Endothelial cell of umbilical vein (primary cell): ENCODE measurements around the gene CIAO1. TPM values are rescaled to one million over a fixed set of nuclear protein-coding genes. Genes with fewer than 3 reads are reported as not detected.

Source experiments
- BruUV-seq: library from RNA; stranded (reverse); fragments of 400-500 nt; replicated peaks from 2 replicates; lab custom pipeline; 2021; lab: Mats Ljungman, UMichigan
- CTCF ChIA-PET: fragments of 300-600, 350-600 bp; sonication (Branson Sonifier 250); formaldehyde crosslinking; loops from one replicate; lab custom pipeline; 2021; ENCODE audit warnings: antibody characterized with exemption, inconsistent platforms; lab: Charles Lee
- POLR2A ChIA-PET: fragments of 300-600, 350-600 bp; sonication (Branson Sonifier 250); formaldehyde crosslinking; loops from one replicate; lab custom pipeline; 2021; ENCODE audit warnings: antibody characterized with exemption, inconsistent platforms; lab: Charles Lee
- DNase-seq: peaks from one replicate; pipeline ENCODE4 v3.0.0-alpha.2; 2011; ENCODE audit warnings: low read depth, low spot score
- FAIRE-seq: peaks from 2 replicates; lab custom pipeline; 2011; peaks lifted over from hg19 to GRCh38; lab: Jason Lieb, UNC
- H2AFZ ChIP-seq: 2 replicates; pipeline ENCODE4 v1.6.0; 2012; ENCODE audit warnings: low read depth, low read length, control low read depth, inconsistent platforms
- H3K27ac ChIP-seq: 2 replicates; pipeline ENCODE4 v1.5.1; 2011; ENCODE audit warnings: low read depth, mild to moderate bottlenecking, control low read depth, low read length, moderate library complexity; ENCODE audit not compliant: insufficient read depth
- H3K27me3 ChIP-seq, 2 experiments: 2 replicates each; pipeline versions ENCODE4 v1.6.0 to v1.6.1; 2011; ENCODE audit warnings: low read length in 2 of 2, mixed read lengths in 1 of 2; ENCODE audit not compliant: control insufficient read depth in 2 of 2, insufficient read depth in 2 of 2
- H3K36me3 ChIP-seq, 2 experiments: 2 replicates in 1 of 2; 3 replicates in 1 of 2; pipeline ENCODE4 v1.5.1; 2011; ENCODE audit warnings: low read length in 2 of 2, mild to moderate bottlenecking in 1 of 2, moderate library complexity in 1 of 2; ENCODE audit not compliant: control insufficient read depth in 2 of 2, insufficient read depth in 2 of 2; ENCODE audit errors: extremely low read depth in 1 of 2
- H3K4me1 ChIP-seq: 3 replicates; pipeline ENCODE4 v1.5.1; 2011; ENCODE audit warnings: mild to moderate bottlenecking, low read length; ENCODE audit not compliant: control insufficient read depth, insufficient read depth; ENCODE audit errors: extremely low read depth
- H3K4me2 ChIP-seq: 2 replicates; pipeline ENCODE4 v1.6.1; 2011; ENCODE audit warnings: low read length, control low read depth, mixed read lengths; ENCODE audit not compliant: insufficient read depth
- H3K4me3 ChIP-seq, 3 experiments: fragments of 200-600 bp in 1 of 3; sonication (generic), shearing (Covaris generic) in 1 of 3; replicated peaks in 1 of 3; 2 replicates each; pipeline ENCODE4 v1.5.1; 2011 to 2016; ENCODE audit warnings: control low read depth in 3 of 3, low read length in 3 of 3, mild to moderate bottlenecking in 2 of 3, inconsistent platforms in 1 of 3, low read depth in 1 of 3, moderate library complexity in 1 of 3; ENCODE audit not compliant: insufficient read depth in 1 of 3
- H3K79me2 ChIP-seq: 2 replicates; pipeline ENCODE4 v1.6.0; 2012; ENCODE audit warnings: low read length, inconsistent platforms; ENCODE audit not compliant: control insufficient read depth, insufficient read depth
- H3K9ac ChIP-seq: replicated peaks from 2 replicates; pipeline ENCODE3; 2011; ENCODE audit warnings: low read length, control low read depth; ENCODE audit not compliant: insufficient read depth; ENCODE audit errors: extremely low read depth
- H3K9me1 ChIP-seq: replicated peaks from 3 replicates; pipeline ENCODE4 v1.6.0; 2011; ENCODE audit warnings: mild to moderate bottlenecking, low read length; ENCODE audit not compliant: control insufficient read depth, insufficient read depth; ENCODE audit errors: extremely low read depth
- H3K9me3 ChIP-seq: replicated peaks from 2 replicates; pipeline ENCODE4 v1.5.1; 2012; ENCODE audit warnings: low read length, inconsistent platforms; ENCODE audit not compliant: control insufficient read depth, insufficient read depth
- H4K20me1 ChIP-seq: replicated peaks from 2 replicates; pipeline ENCODE3; 2011; ENCODE audit warnings: mild to moderate bottlenecking, low read length; ENCODE audit not compliant: control insufficient read depth, insufficient read depth; ENCODE audit errors: extremely low read depth
- CTCF ChIP-seq, 2 donors: IDR thresholded peaks; 1 replicate in 1 of 2; 2 replicates in 1 of 2; pipeline ENCODE4 v1.5.1; 2011; ENCODE audit warnings: low read length in 2 of 2, mild to moderate bottlenecking in 2 of 2, moderate library complexity in 2 of 2, control low read depth in 1 of 2, inconsistent platforms in 1 of 2, low read depth in 1 of 2; ENCODE audit not compliant: insufficient read depth in 1 of 2; ENCODE audit errors: extremely low read depth in 1 of 2
- EZH2 ChIP-seq: IDR thresholded peaks from 2 replicates; pipeline ENCODE4 v1.6.1; 2012; ENCODE audit warnings: borderline replicate concordance, low read depth, mild to moderate bottlenecking, moderate library complexity, low read length, inconsistent platforms; ENCODE audit not compliant: severe bottlenecking
- FOS ChIP-seq: IDR thresholded peaks from 2 replicates; pipeline ENCODE4 v1.6.1; 2011; ENCODE audit warnings: mild to moderate bottlenecking, low read length, moderate library complexity, borderline replicate concordance; ENCODE audit not compliant: insufficient read depth
- GATA2 ChIP-seq: IDR thresholded peaks from 2 replicates; pipeline ENCODE4 v1.7.0; 2011; ENCODE audit warnings: low read depth, mild to moderate bottlenecking, moderate library complexity, mixed read lengths, low read length; ENCODE audit not compliant: insufficient read length, insufficient read depth
- JUN ChIP-seq: IDR thresholded peaks from 2 replicates; pipeline ENCODE4 v1.6.1; 2011; ENCODE audit warnings: borderline replicate concordance, low read depth; ENCODE audit not compliant: insufficient read length, insufficient read depth
- MYC ChIP-seq: IDR thresholded peaks from one replicate; pipeline ENCODE4 v1.6.1; 2011; ENCODE audit warnings: mild to moderate bottlenecking, low read depth, low read length
- POLR2A ChIP-seq: IDR thresholded peaks from 2 replicates; pipeline ENCODE4 v1.6.1; 2012; ENCODE audit warnings: low read depth, mild to moderate bottlenecking, control low read depth, low read length
- POLR2AphosphoS5 ChIP-seq: IDR thresholded peaks from 2 replicates; pipeline ENCODE4 v1.6.1; 2012; ENCODE audit warnings: low read depth, mild to moderate bottlenecking, control low read depth, low read length, moderate library complexity; ENCODE audit not compliant: insufficient read depth
- dilution Hi-C: fragments of 300-500 bp; cut with MboI; formaldehyde crosslinking; loops from one replicate; pipeline ENCODE4 v1.15.0; 2019; ENCODE audit warnings: low sequenced_read_pairs; ENCODE audit not compliant: extremely low pct_ligation_motif_present
- intact Hi-C: fragments of 100-400 bp; cut with micrococcal nuclease; formaldehyde crosslinking; loops from one replicate; pipeline ENCODE4 v1.10.0; 2022
- polyA plus RNA-seq, 4 experiments: library from polyadenylated mRNA; depleted of rRNA in 3 of 4; stranded (reverse) in 3 of 4; unstranded in 1 of 4; fragments of >200 nt; gene quantifications; 2 replicates each; pipeline versions ENCODE4 v1.2.1 to v1.2.3, GENCODE V29; 2011 to 2012; ENCODE audit warnings: missing spikeins in 1 of 4
- total RNA-seq: library from RNA; stranded (reverse); gene quantifications from 2 replicates; pipeline ENCODE4 v1.2.3, GENCODE V29; 2021

The CIAO1 gene
- total and polyA plus RNA-seq, 2 donors (not counting 3 experiments of a cell fraction or from before 2014, with no cell fraction given), result 70.7 to 119 TPM

- Histone ChIP-seq H2AFZ (no peak overlapping the region), H3K9ac (peak overlapping the region; percentile 72), H3K4me2 (peak overlapping the region; percentile 86), H3K9me1 (no peaks in the 10 kb centered on the region), H4K20me1 (no peaks in the 10 kb centered on the region), H3K4me3 (peak overlapping the region; percentile 60 to 81 (median 78)), H3K27me3 (no peaks in the 10 kb centered on the region), H3K4me1 (peaks cover 11% of the 10 kb centered on the region), H3K79me2 (peaks cover 20% of the 10 kb centered on the region), H3K36me3 (peaks cover 15 to 25% of the 10 kb centered on the region in 2 experiments), H3K9me3 (no peaks in the 10 kb centered on the region), H3K27ac (peak overlapping the region; percentile 63)
- TF ChIP-seq POLR2A (no peak), POLR2AphosphoS5 (no peak), GATA2 (no peak), FOS (no peak), EZH2 (no peak), CTCF (IDR thresholded peaks at IDR 0.05; ENCODE audit: extremely low read depth in 1 of 2, insufficient read depth in 1 of 2, low read depth in 1 of 2, low read length in 2 of 2) (no peak), JUN (no peak), MYC (no peak)
- intact Hi-C loops, result loop anchor here (1.0 to 5.0 kb wide), 4 partner anchors 16 to 204 kb away; partner anchors contain the start of genes CIAO1, NCAPH and TMEM127
- dilution Hi-C loops, result no loop called here
- DNase-seq (no peak), FAIRE-seq (no peak)
- ChIA-PET POLR2A (no interaction called here), CTCF (interaction anchor here (0.9 to 1.6 kb wide), 4 partner anchors 11 to 205 kb away, joined by 3 to 5 read pairs (median 4); no protein-coding TSS in a partner anchor)
- BruUV-seq, result TSS peak; percentile 51
These were observed 38.6 kb downstream of the CIAO1 start for GRCh38 chr2:96304606-96305005.
